T1000 (cell line): ENCODE results near the gene G2E3.
"Not testable (repeated sequence)": the region's sequence is repeated elsewhere in the genome, so short reads cannot be mapped to it uniquely, and the experiment has no call there.

ENCODE experiments used
- DNase-seq: peaks from one replicate; lab custom pipeline; 2025; ENCODE audit warnings: mixed read lengths; lab: John Stamatoyannopoulos, UW

The G2E3 gene

GRCh38 chr14:30603402-30603801, 44.4 kb downstream of the G2E3 start:
- no peak for DNase-seq

DNA sequence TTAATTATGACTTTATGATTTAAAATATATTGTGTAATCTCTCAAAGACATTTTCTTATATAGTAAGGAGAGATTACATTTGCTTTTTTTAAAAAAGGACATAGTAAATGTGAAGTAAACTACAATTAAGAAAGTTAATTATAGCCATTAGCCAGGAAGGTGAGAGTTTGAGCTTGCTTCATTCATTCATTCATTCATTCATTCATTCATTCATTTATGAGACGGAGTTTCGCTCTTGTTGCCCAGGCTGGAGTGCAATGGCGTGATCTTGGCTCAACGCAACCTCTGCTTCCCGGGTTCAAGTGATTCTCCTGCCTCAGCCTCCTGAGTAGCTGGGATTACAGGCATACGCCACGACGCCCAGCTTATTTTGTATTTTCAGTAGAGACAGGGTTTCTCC, 45.7 kb downstream of the G2E3 start:
- DNase-seq = not testable (repeated sequence)

DNA sequence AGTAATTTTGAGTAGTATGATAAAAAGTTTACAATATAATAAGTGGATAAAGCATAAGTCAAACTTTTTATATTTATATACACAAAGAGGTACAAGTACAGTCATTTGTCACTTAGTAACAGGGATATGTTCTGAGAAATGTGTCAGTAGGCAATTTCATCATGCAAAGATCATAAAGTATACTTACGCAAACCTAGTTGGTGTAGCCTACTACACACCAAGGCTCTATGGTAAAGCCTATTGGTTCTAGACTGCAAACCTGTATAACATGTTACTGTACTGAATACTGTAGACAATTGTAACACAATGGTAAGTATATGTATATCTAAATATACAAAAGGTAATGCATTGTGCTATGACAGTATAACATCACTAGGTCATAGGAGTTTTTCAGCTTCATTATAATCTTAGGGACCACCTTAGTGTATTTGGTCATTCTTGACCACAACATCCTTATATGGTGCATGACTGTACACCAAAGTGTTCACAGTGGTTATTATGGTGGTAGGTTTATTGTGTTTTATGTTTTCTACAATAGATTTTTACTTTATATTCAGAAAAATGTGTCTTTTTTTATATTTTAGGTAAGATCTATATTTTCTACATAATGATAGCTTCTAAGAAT, 48.3 kb downstream of the G2E3 start:
- DNase-seq = no peak

GRCh38 chr14:30608533-30609006, 49.6 kb downstream of the G2E3 start:
- no peak for DNase-seq

DNA sequence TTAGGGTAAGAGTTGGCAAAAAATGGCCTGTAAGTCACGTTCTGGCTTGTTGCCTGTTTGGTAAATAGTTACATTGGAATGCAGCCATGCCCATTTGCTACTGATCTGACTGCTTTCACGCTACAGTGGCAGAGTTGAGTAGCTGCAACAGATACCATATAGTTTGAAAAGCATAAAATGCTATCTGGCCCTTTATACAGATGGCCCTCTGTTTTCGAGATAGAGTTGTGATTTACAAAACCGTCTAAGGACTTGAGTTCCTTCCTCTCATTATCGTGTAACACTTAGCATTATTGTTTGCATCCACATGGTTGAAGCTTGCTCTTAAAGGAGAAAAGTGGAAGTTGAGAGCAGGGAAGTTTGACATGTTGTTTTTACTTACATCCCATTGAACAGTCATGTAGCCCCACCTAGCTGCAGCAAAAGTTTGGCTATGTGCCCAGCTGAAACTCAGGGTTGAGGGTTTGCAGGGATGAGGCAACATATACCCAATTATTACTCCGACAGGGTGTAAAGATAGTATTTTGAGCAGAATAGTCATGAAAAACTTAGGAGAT, 51.9 kb downstream of the G2E3 start:
- DNase-seq = peak; percentile 12

DNA sequence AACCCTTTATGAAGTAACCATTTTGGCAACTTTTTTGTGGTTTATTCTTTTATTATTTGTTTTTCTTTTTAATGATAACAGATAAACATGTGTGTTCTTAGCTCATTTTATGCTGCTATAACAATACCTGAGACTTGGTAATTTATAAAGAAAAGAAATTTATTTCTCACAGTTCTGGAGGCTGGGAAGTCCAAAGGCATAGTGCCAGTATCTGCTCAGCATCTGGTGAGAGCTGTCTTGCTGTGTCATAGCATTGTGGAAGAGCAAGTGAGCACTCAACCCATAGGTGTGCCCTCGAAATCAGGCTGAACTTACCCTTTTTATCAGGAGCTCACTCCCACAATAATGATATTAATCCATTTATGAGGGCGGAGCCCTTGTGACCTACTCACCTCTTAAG, 55.2 kb downstream of the G2E3 start:
- DNase-seq = no peak

DNA sequence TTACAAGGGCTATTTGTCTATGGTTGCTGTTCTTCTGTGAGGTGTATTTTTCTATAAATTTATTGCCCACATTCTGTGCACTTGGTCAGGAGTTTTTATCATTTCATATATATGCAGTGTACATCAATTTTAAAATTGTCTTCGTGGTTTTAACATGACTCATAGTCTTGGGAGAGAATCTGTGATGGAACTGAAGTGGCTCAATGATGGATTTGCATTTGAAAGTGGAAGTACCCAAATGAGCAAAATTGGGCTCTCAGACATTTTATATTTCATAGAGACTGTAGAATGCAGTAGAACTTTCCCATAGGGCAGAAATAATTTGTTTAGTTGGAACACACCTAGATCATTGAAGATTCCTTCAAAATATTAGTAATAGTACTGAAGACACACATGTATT, 61.2 kb downstream of the G2E3 start:
- DNase-seq = no peak

GRCh38 chr14:30621354-30621939, 62.5 kb downstream of the G2E3 start:
- no peak for DNase-seq

- DNase-seq = peak; percentile 79
These were observed 63.2 kb downstream of the G2E3 start, which contains the start of gene SCFD1 for GRCh38 chr14:30621940-30622830. Gene SCFD1 (plus strand): TSS chr14:30622319. CDS start chr14:30622339, 20 bp downstream.

DNA sequence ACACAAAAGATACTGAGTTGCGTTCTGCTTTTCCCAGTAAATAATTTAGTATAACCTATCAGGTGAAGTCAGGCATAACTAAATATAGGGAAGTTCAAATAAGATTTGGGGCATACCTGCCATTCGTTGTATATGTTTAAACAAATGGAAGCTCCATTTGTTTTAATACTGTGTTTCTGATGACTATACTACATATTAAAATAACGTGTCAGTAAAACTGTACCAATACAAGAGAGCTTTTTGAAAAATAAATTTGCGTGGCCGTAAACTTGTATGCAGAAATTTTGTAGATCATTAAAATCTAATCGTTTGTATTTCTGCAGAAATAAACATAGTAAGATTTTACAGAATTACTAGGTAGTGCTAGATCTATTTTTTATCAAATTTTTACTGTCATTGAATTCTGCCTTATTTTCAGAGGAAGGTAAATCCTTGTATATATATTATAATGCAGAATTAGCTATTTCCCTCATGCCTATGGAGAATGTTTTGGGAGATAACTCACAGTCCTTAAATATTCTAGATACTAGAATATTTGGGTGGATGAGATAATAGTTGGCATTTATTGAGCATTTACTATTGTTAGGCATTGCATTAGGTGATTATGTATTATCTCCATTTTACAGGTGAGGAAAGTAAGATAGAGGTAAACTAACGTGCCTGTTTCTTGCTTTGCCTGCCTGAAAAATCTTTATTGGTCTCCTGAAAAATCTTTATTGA, 64.6 kb downstream of the G2E3 start:
- DNase-seq = no peak

DNA sequence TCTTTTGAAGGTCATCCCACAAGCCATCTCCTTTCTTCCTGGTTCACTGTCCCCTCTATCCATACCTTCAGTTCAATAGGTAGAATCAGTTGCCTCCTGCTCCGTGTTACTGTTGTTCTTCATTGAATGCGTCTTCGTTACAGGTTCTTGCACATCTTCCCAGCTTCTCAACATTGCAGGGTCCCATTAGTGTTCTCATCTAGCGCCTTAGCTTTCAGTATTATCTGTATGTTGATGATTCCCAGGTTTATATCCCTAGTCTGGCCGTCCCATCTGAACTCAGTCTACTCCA, 65.1 kb downstream of the G2E3 start:
- DNase-seq = no peak

DNA sequence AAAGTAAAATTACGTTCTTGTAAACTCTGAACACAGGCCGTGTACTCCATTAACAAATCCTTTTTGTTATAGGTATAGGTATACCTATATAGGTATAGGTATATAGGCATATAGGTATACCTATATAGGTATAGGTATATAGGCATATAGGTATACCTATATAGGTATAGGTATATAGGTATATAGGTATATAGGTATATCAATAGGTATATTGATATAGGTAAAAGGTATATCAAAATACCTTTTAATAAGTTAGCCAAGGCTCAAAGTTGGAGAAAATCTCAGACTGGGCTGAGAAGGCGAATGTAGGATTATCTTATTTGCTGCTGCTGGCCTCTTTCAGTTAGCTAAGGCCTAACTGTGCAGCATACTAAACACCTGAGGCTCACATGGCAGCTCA, 66.6 kb downstream of the G2E3 start:
- no peak for DNase-seq

DNA sequence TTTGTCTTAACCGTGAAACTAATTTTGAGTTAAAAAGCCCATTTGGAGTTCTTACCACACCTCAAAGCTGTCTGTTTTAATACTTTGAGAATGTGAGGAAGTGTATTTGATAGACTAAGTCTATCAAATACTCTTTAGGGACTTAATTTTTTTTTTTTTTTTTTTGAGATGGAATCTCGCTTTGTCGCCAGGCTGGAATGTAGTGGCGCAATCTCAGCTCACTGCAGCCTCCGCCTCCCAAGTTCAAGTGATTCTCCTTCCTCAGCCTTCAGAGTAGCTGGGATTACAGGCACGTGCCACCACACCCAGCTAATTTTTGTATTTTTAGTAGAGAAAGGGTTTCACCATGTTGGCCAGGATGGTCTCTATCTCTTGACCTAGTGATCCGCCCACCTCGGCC, 70.5 kb downstream of the G2E3 start:
- not testable (repeated sequence) for DNase-seq

- DNase-seq = no peak
These were observed 71.3 kb downstream of the G2E3 start for GRCh38 chr14:30630248-30630647.

- no peak for DNase-seq
These were observed 73.8 kb downstream of the G2E3 start for GRCh38 chr14:30632730-30633129.

DNA sequence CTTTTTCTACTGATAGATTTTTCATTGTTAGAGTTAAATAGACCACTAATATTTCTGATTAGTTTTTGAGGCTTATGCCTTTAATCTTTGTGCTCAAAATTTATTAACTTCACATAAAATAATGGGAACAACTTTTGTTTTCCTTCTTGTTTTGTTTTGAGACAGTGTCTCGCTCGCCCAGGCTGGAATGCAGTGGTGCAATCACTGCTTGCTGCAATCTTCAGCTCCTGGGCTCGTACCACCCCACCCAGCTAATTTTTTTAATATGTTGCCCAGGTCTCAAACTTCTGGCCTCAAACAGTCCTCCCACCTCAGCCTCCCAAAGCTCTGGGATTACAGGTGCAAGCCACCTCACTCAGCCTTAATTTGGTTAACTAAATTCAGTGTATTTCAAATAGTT, 80.0 kb downstream of the G2E3 start:
- DNase-seq = no peak

GRCh38 chr14:30641207-30641606, 82.2 kb downstream of the G2E3 start:
- DNase-seq = no peak

- DNase-seq = not testable (repeated sequence)
These were observed 85.5 kb downstream of the G2E3 start for GRCh38 chr14:30644462-30644861.

DNA sequence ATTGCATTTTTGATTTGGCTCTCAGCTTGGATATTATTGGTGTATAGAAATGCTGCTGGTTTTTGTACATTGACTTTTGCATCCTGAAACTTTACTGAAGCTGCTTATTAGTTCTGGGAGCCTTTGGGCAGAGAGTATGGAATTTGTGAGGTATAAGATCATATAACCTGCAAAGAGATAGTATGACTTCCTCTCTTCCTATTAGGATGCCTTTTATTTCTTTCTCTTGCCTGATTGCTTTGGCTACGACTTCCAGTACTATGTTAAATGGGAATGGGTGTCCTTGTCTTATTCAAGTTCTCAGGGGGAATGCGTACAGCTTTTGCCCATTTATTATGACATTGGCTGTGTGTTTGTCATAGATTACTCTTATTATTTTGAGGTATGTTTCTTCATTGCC, 86.6 kb downstream of the G2E3 start:
- DNase-seq = no peak

DNA sequence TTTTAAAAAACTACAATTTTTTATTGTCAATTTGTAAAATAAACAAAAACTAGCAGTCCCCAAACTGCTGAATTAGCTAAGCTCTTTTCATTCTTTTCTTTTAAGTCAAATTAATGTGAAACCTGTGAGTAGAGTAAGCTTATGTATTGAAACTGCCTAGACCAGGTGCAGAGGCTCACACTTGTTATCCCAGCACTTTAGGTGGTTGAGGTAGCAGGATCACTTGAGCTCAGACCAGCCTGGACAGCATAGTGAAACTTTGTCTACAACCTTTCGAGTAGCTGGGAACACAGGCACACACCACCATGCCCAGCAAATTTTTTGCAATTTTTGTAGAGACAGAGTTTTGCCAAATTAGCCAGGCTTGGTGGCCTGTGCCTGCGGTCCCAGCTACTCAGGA, 89.5 kb downstream of the G2E3 start:
- no peak for DNase-seq

DNA sequence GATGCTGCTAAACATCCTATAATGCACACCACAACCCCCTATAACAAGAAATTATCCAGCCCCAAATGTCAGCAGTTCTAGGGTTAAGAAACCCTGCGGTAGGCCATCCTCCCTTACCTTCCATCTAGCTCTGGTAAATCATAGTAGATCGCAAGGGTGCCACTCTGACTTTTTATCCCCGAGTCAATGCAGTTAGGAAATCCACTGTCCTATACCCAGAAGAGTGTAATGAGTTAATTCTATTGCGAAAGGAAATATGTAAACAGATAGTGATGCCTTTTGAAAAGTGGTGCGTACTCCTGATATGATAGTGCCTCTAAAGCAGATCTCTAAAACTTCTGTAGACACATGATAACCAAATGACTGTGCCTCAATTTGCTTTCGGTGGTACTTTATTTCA, 93.0 kb downstream of the G2E3 start:
- no peak for DNase-seq

- DNase-seq = no peak
These were observed 96.2 kb downstream of the G2E3 start for GRCh38 chr14:30655124-30655523.
